RCC 7860 (cell line): ENCODE data around the gene NOL11.
"Not testable (repeated sequence)": the region's sequence is repeated elsewhere in the genome, so short reads cannot be mapped to it uniquely, and the experiment has no call there.

Experiments
- DNase-seq: peaks from one replicate; pipeline ENCODE4 v3.0.0-alpha.2; 2015; ENCODE audit warnings: low spot score
- FAIRE-seq: peaks from 2 replicates; lab custom pipeline; 2012; peaks lifted over from hg19 to GRCh38; lab: Jason Lieb, UNC

Gene NOL11

GRCh38 chr17:67717624-67718324, at the start of gene NOL11:
NOL11 (plus strand) TSS chr17:67717936; CDS start chr17:67717948, 12 bp downstream.
- DNase-seq (peak; percentile 96), FAIRE-seq (peak; percentile 90)

DNA sequence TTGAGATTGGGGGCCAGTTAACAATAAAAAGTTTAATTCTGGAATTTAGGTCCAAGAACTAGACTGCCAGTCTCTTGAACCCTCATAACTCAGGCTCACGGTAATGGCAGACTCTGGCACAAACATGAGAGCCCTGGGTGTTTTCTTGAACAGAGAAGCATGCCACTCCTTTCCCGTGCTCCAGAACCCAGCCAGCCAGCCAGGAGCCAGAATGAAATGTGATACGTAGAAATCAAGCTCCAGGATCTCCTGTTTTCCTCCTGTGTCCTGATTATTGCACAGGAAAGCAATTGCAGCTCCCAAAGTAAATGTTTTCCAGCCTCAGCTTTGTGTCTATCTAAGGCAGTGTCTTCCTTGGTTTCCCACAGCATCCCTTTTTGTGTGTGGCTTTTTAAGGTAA, 46.2 kb upstream of the NOL11 start:
- FAIRE-seq, result no peak
- no peak for DNase-seq

DNA sequence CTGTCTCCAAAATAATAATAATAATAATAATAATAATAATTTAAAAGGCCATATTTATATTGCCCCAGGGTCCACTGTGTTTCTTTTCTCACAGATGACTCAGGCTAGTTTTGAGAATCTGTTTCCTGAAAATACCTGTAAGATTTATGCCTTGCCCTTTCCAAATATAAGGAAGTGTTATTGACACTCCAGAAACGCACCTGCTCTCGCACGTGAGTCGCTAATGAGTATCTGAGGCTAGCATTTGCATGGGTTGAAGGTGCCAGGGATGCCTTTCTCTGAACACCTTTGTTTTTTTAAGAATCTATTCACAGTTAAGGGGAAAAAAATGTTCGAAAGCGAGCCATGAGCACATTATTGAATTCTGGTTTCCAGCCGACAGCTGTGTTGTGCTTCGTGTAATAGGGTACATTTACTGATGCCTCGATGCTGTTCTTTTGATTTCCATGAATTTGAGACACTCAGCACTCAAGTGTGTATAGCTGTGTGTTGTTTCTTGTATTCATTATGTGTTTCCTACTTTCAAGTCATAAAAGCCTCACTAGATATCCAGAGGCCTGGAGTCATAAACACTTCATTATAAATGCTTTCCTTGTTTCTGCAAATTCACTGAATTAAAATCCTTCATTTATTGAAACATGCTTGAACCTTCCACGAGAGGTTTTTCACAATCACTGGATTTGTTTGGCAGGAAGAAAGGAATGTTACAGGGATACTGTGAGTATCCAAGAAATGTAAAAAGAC, 45.0 kb upstream of the NOL11 start:
- DNase-seq (no peak), FAIRE-seq (no peak)

DNA sequence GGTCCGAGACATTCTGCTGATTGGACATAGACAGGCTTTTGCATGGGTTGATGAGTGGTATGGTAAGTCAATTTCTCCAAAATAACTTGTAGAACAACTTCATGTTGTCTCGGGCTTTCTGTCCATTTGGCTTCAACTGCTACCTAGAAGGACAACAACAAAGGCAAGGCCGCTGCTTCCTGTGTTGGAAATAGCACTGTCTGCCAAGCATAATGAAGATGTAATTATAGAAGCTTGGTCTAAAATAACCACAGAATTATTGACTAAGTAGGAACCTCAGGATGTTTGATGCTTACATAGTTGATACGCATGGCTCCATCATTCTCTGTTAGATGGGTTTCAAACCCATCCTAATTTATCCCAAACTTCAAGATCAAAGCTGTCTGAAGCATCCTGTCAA, 42.3 kb upstream of the NOL11 start:
- FAIRE-seq (no peak), DNase-seq (no peak)

- FAIRE-seq (no peak), DNase-seq (no peak)
These were observed 41.4 kb upstream of the NOL11 start for GRCh38 chr17:67676305-67676704.

DNA sequence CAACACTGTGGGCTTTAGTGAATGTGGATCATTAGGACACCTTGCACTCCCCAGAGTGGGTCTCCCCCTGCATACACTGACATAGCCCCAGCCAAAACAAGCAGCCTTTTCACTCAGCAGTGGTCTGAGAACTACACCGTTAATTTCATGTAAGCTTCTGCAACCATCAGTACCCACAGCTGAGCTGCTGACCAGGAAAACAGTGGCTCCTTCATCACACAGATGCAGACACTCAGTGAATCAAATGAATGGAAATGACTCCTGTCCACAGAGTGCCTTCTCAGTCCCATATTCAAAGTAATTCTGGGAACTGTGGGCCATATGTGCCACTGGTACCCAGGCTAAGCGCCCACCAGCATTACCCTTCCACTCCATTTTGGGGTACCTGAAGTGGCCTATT, 39.3 kb upstream of the NOL11 start:
- no peak for DNase-seq
- no peak for FAIRE-seq

- FAIRE-seq, result no peak
These were observed 38.5 kb upstream of the NOL11 start for GRCh38 chr17:67679225-67679624.

DNA sequence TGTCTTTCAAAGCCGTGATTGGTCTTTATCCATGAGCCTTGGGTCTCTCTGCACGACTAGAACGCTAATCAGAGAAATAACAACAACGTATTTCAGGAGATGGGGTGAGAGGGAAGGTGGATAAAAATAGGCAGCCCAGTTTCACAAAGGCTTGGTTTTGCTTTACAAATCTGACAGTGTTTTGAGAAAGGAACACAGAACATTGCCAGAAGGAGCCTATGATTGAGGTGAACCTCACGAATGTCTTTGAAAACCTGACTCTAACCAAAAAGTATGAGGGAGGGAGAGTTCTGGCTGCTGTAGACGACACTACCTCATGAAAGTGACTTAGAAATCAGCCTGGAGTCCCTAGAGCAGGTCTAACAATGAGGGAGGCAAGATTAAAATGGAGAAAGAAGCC, 38.0 kb upstream of the NOL11 start:
- FAIRE-seq, result no peak
- DNase-seq, result no peak

More at GRCh38 chr17:67679225-67679624, 38.5 kb upstream of the NOL11 start:
- no peak for DNase-seq

GRCh38 chr17:67680445-67681224, 37.1 kb upstream of the NOL11 start:
- no peak for FAIRE-seq
- no peak for DNase-seq

GRCh38 chr17:67682196-67682595, 35.5 kb upstream of the NOL11 start:
- DNase-seq (no peak), FAIRE-seq (no peak)

DNA sequence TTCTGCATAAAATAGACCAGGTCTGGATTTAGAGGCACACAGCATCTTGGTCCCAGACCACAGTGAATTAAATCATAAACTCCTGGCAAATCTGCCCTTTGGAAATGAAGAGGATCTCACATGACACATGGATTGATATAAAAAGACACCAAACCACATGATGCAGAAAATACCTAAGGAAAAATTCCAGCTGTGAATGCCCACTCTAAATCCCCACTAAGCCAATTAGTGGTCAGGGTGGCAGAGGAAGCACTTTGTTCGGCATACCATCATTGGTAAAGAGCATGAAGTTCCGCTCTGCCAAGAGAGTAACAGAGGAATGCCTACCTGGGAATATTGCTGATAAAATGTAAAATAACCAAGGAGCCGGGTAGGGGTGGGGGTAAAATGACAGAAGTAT, 32.4 kb upstream of the NOL11 start:
- no peak for FAIRE-seq
- no peak for DNase-seq

DNA sequence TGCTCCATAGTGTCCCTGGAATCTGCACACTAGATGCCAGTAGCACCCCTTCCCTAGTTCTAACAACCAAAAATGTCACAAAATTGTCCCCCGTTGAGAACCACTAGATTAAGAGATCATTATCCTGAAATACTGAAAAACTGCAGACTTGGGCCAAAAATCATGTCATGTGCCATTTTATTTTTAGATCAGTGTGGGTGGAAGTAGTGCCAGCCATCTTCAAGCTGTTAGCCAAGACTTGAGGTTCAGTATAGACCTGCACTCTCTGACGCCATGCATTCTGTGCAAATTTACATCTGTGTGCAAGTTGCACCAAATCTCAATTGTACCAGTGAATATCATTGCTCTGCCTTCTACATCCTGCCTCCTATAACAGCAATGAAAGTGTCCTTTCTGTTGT, 31.5 kb upstream of the NOL11 start:
- no peak for FAIRE-seq
- DNase-seq, result no peak

- DNase-seq (no peak), FAIRE-seq (no peak)
These were observed 30.2 kb upstream of the NOL11 start for GRCh38 chr17:67687511-67687910.

DNA sequence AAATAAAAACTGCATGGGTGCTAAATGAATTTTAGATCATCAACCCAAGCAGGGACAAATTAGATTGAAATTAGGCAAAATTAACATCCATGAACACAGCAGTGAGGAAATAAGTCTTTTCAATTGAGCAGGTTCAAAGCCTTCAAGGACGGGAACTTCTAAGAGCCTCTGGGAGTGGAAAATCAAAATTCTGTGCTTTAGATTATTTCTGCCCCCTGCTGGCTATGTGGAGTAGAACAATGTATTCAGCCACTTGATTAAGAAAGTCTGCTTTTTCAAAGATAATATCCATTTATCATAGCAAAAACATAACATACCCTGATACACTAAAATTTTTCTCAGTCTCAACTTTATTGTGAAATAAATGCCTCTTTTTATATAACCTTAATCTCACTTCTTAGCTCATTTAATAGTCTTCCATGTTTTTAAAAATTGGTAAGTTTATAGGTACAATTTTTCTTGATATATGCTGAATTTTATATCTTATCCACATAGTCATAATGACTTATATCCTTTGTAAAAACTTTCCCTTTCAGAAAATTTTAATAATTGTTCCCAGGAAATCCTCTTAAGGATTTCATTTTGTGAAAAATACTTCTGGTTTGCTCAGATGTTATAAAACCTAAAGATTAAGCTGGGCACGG, 28.1 kb upstream of the NOL11 start:
- FAIRE-seq (peak; percentile 81), DNase-seq (peak; percentile 32)

GRCh38 chr17:67693811-67694210, 23.9 kb upstream of the NOL11 start:
- no peak for DNase-seq
- FAIRE-seq, result no peak

DNA sequence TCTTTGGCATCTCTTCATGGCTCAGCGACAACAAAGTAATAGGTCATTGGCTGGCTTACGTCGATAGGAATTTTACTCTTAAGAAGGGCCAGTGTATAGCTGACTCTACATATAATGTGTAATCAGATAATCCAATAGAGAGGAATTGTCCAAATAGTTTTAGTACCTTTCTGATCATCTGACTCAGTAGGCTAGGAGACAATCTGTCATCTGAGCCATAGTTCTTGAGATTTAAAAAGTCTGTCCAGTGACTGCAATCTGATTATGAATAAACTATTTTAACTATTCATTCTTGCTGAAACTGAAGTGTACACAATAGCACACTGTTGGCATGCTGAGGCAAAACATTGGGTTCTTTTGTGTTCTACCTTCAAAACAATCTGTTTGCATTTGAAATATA, 21.4 kb upstream of the NOL11 start:
- DNase-seq, result no peak
- no peak for FAIRE-seq

- FAIRE-seq (no peak), DNase-seq (no peak)
These were observed 20.8 kb upstream of the NOL11 start for GRCh38 chr17:67696853-67697498.

GRCh38 chr17:67700037-67700724, 17.6 kb upstream of the NOL11 start:
- DNase-seq (no peak), FAIRE-seq (no peak)

DNA sequence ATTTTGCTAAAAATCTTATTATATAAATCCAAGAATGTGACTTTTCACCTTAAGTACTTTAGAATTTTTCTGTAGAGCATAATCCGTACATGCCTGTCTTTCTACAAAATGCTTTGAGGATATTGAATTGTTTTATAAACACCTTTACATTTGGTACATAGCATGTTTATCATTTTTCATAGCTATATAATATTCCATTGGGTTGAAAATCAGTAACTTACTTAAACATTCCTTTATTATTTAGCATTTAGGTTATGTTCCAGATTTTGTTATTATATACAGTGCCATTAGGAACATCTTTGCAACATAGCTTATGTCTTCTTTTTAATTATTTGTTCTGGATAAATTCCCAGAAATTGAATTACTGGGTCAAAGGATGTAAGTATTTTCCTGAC, 17.0 kb upstream of the NOL11 start:
- DNase-seq, result no peak
- FAIRE-seq, result no peak

- not testable (repeated sequence) for FAIRE-seq
These were observed 14.9 kb upstream of the NOL11 start for GRCh38 chr17:67702861-67703260.

More at GRCh38 chr17:67702861-67703260, 14.9 kb upstream of the NOL11 start:
- DNase-seq, result not testable (repeated sequence)
